SKM-1 treated with dmso at 0.1 percent for 144 hours (cell line): ENCODE data around the gene CSTF3.
A peak's percentile ranks its signal among the peaks of the same experiment; 100 is the strongest.
"Not testable (repeated sequence)": the region's sequence is repeated elsewhere in the genome, so short reads cannot be mapped to it uniquely, and the experiment has no call there.

ENCODE experiments used
- DNase-seq: peaks from one replicate; lab custom pipeline; 2025; ENCODE audit not compliant: unreplicated experiment; lab: John Stamatoyannopoulos, UW

The CSTF3 gene

DNA sequence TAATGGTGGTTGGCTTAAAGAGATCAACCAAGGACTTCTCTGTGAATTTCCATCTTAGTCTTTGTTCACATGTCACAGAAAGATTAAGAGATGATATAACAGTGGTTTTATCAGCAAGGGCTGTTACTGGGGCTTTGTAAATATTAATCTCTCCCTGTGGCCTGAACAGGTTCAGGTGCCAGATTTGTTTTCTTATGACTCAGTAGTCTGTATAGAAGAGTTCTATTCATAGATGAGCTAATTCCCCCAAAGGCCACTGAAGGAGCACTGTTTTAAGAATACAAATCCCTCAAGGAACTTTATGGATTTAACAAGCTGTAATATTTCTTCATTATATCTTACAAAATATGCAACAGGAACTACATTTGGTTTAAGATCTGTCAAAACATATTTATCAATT, 71.5 kb downstream of the CSTF3 start:
- DNase-seq = no peak

DNA sequence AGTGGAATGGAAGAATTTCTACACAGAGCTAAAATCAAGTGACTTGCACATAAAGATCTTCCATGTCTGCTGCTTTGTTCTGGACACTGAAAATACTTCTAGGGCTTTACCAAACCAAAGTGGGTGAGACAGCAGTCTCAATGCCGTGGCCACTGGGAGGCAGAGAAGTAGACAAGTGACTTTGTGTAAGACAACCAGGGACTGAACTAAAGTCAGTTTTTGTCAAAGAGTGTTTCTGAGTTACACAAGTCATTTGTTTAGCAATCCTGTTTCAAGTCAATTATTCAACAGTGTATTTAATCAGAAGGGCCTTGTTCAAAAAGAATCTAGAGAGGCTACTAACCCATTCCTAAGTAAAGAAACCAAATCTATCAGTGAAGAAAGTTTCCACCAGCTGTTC, 75.3 kb downstream of the CSTF3 start:
- no peak for DNase-seq

DNA sequence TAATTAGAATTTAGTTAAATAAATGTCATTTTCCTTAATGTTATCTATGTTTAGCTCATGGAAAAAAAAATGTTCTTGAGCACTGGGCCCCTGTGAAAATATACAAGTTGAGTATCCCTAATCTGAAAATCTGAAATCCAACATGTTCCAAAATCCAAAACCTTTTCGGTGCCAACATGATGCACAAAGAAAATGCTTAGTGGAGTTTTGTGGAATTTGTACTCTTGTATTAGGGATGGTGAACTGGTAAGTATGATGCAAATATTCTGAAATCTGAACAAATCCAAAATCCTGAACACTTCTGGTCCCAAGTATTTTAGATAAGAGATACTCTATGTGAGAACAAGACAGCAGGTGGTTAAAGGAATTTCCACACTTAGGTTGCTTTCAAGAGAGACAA, 77.4 kb downstream of the CSTF3 start:
- no peak for DNase-seq

DNA sequence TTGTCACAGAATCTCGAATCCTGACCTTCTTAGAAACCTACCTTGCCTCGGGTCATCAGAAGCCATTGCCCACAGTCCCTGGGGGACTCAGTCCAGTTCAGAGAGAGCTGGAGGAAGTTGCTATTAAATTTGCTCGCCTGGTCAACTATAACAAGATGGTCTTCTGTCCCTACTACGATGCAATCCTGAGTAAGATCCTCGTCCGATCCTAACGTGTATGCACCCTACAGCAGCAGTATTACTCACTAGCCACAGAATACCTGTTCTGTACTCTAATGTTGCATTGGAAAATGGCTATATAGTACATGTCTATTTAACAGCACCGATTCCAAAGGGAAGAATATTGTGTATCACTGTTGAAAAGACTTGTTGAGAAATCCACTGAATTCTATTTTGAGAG, 88.8 kb downstream of the CSTF3 start:
- DNase-seq = no peak

DNA sequence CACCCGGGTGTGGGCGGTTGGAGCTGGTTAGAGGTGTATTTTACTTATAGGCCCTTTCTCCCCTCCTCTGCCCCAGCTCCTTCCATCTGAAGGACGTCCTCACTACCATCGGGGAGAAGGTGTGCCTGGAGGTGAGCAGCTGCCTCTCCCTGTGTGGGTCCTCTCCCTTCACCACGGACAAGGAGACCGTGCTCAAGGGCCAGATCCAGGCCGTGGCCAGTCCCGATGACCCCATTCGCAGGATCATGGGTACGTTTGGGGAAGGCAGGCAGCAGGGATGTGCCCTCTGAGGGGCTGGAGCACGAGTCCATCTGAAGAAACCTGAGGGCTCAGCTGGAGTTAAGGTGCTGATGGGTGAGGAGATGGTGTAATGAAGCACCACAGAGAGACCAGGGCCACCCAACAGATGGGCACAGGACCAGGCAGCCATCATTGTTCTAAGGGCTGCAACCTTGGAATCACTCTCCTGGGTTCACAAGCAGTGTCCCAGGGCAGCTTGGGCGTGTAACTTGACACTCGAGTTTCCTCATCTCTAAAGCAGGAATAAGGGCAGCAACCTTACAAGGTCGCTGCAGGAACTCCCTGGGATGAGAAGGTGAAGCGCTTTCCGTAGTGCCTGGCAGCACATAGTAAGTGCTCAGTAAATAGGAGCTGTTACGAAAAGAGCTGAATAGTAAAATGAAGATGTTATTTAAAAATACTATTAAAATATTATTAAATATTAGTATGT, 92.5 kb downstream of the CSTF3 start:
- no peak for DNase-seq

DNA sequence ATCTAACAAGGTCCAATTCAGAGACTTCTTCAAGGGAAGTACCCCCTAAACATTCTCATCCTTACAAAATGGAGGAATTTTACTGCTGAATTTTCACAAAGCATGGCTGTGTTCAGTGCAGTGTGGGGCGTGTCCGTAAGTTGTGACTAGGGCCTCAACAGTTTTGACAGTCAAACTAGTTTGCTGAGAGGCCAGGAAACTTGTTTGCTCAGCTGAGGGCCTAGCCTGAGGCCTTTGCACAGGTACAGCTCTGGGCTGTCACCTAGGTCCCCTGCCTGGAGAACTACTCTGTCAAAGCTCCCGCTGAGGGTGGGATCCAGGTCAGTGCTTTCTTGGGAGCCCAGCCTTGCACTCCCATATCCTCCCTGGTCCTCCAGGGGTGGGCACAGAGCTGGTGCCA, 94.0 kb downstream of the CSTF3 start:
- no peak for DNase-seq

DNA sequence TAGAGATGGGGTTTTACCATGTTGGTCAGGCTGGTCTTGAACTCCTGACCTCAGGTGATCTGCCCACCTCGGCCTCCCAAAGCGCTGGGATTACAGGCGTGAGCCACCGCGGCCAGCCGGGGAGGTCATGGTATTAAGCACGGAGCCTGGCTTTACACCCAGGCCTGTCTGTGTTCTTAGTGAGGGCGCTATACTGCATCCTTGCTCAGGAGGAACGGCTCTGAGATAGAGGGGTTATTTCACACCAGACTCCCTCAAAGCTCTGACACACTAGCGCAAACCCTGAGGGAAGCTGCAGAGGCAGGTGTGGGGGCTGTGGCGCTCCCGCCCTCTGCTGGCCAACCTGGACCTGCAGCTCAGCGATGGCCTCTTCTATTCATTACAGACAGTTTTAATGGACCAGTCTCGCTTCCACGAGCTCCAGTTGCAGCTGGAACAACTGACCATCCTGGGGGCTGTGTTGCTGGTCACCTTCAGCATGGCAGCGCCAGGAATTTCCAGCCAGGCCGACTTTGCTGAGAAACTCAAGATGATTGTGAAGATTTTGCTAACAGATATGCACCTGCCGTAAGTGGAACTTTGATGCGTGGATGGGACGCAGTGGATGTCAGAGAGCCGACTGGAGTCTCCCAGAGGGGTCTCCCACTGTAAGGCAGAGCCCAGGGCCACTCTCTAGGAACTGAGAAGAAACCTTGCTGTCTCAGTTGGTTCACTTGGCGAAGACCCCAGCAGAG, 95.7 kb downstream of the CSTF3 start:
- peak; percentile 62 for DNase-seq

DNA sequence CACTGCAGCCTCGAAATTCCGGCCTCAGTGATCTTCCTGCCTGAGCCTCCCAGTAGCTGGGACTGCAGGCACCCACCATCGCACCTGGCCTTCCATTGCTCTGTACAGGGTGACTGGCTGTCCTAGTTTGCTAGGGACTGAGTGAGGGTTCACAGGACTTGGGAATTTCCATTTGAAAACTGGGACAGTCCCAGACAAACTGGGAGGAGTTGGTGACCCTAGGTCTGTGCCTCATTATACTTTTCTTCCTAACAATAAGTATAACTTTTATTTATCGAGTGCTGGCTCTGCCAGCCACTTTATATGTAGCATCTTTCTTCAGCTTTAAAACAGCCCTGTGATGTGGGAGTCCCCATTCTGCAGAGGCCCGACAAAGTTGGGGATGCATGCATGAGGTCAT, 96.4 kb downstream of the CSTF3 start:
- no peak for DNase-seq

DNA sequence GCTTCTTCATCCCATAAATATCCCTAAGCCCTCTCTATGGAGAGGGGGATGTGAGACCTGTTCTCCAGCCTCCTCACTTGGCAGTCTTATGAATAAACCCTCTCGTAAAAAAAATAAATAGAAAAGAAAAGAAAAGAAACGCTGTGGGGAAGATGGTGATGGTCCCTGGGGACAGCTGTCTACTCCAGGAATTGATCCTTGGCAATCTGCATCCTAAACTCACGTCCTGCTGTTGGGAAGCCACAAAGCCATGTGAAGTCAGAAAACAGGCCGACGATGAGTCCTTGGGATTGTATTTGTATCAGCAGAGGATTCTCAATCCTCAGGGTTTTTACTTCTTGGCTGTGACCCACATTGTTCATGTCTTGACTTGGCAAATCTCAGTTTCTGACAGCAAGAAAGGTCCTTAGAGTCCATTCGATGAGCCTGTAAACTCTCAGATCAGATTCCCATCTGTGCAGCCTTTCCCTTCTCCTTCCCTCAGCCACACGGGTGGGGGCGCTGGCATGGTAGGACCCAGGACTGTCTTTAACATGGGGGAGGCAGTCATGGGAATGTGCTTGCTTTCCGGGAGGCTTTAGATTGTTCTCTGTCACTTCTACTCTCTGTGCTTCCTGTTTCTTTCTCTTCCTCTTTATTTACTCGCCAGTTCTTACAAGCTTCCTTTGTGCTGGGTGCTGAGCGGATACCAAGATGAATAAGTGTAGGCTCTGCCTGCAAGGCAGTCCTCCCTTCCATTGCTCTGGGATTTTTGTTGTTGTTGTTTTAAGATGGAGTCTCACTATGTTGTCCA, 97.1 kb downstream of the CSTF3 start:
- peak; percentile 51 for DNase-seq

DNA sequence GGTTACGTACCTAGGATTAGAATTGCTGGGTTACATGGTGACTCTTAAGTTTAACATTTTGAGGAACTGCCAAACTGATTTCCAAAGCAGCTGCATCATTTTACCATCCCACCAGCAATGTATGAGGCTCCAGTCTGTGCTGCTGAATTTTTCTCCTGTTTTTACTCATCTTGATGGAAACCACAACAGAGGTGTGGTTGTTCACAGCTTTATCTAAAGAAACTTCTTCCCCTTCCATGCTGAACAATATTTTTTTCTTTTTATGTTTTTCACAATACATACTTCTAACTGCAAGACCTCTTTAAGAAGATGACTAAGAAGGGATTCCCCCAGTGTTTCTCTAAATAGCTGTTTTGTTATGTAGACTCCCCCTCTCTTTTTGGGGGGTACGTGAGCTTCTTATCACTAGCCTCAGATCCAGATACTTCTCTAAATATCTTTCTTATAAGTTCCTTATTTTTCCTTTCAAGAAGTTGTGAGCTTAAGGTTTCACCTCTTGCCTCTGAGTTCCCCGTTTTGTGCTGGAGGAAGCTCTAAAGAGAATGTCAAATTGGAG, 97.9 kb downstream of the CSTF3 start:
- DNase-seq = peak; percentile 61

DNA sequence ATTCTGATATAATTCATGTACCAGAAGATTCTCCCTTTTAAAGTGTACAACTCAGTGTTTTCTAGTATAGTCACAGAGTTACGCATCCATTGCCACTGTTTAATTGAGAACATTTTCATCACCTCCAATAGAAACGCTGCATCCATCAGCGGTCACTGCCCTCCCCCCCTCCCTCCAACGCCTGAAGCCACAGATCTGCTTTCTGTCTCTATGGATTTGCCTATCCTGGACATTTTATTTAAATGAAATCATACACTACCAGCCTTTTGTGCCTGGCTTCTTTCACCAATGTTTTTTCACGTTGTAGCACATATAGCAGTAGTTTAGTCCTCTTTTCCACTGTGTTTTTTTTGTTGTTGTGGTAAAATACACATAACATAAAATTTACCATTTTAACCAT, 99.1 kb downstream of the CSTF3 start:
- DNase-seq = no peak

DNA sequence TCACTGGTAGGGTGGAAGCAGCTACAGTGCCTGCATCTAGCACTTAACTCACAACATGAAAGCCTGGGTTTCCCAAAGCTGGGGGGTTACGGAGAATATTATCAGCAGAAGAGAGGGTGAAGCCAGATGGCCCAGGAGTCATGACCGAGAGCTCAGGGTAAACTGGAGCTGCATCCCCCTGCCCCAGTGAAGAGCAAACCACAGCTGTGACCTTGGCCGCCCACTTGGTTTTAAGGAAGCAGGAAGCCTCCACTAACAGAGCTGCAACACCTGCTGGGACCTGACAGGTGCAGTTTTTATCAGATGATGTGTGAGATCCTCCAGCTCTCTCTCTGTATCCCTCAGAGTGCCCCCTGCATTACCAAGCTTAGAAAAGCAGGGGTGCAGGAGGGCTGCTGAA, 101.0 kb downstream of the CSTF3 start:
- DNase-seq = no peak

DNA sequence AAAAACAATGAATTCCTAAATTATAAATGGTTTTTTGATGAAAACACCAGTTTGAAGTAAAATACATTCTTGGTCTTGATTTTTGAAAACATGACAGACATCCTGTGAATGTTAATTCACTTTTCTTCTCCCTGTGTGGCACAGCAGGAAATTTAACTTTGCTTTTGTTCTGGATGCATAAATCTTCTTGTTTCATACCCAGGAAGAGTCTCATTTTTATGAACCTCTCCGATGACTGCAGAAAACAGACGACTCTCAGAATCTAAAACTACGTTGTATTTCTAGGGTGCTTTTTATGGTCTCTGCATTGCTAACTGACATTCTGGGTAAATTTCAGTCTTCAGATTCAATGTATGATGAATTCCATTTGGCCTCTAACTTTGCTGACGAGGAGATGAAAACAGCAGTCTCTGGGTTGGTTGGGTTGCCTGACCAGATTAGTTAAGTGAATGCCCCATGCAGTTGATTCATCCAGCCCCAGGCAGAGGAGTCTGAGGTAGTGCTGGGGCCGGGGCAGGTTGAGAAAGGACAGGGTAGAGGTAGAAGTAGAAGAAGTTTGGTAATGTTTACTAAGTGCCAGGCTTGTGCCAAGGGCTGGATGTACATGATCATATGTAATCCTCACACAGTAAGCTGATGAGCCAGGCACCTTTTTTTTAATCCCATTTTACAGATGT, 101.8 kb downstream of the CSTF3 start:
- no peak for DNase-seq

DNA sequence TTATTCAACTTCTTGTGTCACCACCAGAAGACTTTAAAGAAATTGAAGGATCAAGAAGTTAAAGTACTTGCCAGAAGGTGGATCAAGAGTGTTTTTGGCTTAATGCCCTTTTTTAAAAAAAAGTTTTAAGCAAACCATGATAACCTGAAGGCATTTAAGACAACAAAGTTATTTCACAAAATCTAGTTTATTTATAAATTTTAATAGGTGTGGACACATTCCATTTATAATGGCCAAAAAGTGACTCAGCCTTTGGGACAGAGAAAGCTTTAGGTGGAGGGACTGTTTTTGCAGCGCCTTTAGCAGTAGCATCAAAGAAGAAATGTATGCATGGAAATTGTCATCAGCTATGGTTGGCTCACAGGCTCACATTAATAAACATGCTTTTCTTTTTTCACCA, 104.0 kb downstream of the CSTF3 start:
- no peak for DNase-seq

DNA sequence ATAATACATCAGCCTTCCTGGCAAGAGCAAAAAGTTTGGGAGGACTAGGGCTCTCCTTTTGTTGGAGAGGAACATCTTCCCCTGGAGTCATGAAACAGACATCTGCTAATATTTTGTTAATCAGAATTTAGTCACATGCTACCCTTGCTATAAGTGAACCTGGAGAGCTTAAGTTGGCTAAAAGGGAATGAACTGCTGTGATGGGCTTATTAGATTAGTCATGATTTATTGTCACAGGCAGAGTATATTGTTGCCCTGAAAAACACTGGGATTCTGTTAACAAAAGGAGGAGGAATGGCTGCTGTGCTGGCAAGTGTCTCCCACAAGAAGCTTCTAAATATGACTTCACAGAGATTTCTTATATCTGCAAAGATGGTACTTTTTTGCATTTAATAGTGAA, 105.9 kb downstream of the CSTF3 start:
- DNase-seq = no peak

DNA sequence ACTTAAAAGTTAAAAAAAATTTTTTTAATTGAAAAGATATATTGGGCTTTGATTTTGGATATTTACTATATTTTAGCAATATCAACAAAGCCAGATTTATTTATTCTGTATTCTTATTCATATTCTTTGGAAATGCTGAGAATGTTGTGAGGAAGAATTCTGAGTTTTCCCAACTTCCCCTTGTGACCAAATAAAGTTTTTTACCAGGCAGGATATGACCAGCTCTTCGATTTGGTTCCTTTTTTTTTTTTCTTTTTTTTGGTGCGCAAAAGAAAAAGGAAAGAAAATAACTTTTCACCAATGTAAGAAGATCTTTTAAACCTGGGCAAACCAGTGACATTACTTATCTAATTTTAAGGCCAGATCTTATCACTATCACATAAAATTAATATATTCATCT, 109.0 kb downstream of the CSTF3 start:
- DNase-seq = peak; percentile 41

DNA sequence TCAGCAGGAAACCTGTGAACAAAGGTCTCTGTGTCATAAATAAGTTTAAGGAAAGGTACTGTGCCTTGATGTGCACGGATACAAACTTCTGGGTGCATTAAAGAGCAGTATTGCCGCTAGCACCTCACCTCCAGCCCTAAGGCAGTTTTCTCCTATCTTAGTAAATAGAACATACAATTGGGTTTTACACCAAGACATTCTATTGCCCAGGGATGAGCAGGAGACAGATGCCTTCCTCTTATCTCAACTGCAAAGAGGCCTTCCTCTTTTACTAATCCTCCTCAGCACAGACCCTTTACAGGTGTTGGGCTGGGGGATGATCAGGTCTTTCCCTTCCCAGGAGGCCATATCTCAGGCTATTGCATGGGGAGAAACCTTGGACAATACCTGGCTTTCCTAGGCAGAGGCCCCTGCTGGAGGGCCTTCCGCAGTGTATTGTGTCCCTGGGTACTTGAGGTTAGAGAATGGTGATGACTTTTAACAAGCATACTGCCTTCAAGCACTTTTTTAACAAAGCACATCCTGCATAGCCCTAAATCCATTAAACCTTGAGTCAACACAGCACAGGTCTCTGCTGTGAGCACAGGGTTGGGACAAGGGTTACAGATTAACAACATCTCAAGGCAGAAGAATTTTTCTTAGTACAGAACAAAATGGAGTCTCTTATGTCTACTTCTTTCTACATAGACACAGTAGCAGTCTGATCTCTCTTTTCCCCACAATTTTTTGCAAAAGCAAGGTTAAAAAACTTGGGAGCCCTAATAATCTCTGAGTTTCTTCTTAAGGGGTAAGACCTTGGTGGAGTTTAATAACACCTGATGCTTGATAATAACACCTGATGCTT, 111.5 kb downstream of the CSTF3 start:
- not testable (repeated sequence) for DNase-seq

DNA sequence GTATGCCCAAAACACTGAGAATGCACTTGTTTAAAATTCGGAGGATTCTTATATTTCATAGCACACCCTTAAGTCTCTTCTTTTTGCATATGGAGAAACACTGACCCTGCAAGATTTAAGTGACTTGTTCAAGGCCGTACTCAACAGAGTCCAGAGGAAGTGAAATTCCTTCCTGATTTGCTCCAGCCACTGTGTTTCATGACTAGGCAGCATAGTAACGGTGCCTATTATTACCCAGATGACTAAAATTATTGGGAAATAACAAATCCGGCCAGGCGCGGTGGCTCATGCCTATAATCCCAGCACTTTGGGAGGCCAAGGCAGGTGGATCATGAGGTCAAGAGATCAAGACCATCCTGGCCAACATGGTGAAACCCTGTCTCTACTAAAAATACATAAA, 112.6 kb downstream of the CSTF3 start:
- peak; percentile 11 for DNase-seq

DNA sequence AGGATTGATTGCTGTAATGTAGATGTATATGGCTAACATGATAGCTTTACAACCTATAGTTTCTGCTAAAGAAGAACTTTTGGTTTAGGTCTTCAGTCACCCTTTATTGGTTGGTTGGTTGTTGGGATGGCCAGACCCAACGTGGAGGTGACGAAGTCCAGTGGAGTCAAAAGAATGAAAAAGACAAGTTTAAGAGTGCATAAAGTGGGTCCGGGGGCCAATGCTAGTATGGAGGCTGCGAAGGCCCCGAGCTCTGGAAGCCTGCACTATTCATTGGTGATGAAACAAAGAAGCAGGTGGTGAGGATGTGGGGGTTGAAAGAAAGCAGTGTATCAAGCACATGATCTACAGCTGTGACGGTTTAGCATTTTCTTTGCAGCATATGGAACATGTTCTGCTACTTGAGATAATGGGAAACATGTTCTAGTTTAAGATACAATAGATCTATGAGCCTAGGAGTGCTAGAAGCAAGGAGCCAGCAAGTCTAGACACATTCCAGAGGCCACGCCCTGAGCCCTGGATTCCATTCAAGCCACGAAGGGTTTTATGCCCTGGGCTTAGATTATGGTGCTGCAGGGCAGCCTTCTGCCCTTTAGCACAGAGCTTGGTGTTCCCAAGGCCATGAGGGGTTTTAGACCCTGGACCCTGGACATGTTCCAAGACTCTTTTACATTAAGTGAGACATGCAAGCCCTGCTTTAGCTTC, 115.6 kb downstream of the CSTF3 start:
- no peak for DNase-seq
